GM21723 (cell line): Measurements from ENCODE around the gene TRPM3.

Experiments
- ATAC-seq: cut with Tn5 transposase; IDR thresholded peaks from one replicate; pipeline ENCODE4 v1.9.1; 2021; ENCODE audit warnings: mild to moderate bottlenecking, moderate library complexity; ENCODE audit not compliant: unreplicated experiment

TRPM3 gene

GRCh38 chr9:71098801-71099200 lies 22.6 kb downstream of the TRPM3 start:
- ATAC-seq = no peak

DNA sequence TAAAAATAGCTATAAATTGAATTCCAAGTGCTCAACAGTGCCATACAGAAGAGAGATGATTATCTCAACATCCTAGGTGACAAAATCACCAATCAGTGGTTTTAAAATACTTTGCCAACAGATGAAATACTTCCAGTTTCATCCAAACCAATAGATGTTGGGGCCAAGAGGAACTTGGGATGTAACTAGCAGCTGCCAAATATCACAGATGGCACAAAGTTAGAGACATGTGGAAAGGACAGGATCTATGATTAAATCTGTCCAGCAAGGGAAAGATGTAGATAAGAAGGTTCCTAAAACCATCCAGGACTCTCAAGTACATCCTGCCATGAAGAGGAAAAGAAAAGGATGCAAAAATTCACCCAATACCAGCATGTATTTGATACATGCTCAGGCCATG lies 23.8 kb downstream of the TRPM3 start:
- ATAC-seq = no peak

DNA sequence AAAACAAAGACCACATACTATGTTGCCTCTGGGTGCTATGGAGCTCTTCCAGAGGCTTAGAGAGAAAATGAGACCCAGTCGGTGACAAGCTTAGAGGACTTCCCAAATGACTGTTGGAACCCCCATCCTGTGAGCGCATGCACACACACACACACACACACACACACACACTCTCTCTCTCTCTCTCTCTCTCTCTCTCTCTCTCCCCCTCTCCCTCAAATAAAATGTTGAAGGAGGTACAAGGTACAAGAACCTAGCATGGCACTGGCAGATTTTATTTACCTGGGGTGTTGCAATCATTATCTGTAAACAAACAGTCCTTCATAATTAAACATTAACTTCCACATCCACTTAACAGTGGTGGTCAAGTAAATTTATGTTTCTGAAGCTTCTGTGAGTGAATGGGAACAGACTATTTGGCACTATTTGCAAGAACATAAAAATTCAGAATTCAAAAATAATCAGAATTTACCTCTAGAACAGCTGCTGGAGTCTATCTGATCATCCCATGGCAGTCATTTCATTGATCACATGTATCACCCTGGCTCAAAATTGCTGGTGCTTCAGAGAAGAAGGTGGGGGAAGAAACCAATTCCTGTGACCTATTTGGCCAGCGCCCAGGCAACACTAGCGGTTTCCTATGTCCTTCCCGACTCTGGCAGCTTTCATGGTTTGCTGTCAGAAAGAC lies 24.9 kb downstream of the TRPM3 start:
- ATAC-seq = no peak

- no peak for ATAC-seq
These were observed 26.6 kb downstream of the TRPM3 start for GRCh38 chr9:71094708-71095251.

DNA sequence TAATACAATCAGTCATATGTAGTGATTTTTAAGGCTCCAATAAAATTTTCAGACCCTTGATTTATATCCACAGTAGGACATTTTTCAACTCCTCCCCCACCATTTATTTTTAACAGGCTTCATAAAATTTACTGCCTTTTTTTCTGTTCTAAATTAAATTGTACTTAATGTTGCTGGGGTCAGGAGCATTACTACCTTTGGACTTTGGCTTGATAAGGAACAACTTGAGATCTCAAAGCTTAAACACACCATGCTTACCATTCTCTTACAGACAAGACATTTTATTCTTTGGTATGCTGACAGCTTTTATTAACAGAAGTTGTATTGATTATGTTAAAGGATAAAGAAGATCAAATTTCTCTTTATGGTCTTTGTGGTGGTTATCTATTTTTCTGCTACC lies 30.5 kb downstream of the TRPM3 start:
- ATAC-seq = no peak

- no peak for ATAC-seq
These were observed 42.0 kb downstream of the TRPM3 start for GRCh38 chr9:71079451-71079850.

DNA sequence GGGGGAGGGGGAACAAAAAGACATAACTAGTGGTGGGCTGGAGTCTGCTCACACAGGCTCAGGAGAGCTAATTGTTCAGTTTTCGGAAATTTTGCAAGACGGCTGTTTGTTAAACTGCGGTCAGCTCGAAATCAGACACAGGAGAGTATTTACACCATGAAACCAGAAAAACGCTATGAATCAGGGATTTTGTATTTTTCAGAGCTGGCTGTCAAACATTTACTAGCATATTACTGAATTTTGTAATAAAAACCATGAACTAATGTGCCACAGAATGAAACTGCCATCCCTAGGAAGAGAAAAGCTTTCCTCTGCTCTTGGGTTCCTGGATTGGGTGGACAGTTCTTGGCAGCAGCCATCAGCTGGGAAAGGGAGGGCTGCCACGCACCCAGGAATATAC lies 45.3 kb downstream of the TRPM3 start:
- ATAC-seq = no peak

- ATAC-seq = no peak
These were observed 47.9 kb downstream of the TRPM3 start for GRCh38 chr9:71073494-71073893.

DNA sequence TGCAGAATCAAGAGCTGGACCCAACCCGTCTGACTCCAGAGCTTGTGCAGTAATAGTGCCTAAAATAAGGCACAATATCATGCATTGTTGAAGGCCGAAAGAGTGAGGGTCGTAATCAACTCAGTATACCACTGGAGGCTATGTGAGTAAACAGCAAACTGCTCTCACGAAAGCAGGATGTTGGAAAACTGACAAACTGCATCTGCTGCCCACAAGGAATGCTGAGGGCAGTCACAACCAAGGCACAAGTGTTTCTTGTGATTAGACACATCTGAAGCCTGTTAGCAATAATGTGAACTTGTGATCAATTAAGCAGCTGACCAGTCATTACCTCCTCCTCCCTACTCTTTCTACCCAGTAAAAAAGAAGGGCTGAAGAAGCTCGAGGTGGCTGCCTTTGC lies 48.8 kb downstream of the TRPM3 start:
- ATAC-seq = no peak

DNA sequence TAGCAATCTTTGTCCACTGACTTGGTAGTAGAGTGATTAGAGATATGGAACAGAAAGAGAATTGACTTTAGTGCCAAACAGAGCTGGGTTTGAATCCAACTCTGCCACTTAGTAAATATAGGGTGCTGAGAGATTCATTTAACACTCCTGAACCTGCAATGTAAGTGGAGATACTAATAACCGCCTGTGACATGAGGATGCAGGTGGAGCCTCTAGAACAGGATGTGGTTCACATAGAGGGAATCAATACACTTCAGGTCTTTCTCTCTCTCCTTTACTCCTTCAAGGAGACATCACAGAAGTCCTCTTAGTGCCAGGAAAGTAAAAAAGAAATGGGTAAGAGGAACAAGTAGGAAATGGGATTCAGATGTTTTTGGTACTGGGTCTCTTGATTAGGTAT lies 49.8 kb downstream of the TRPM3 start:
- no peak for ATAC-seq

GRCh38 chr9:71058660-71059059 lies 62.8 kb downstream of the TRPM3 start:
- no peak for ATAC-seq

- no peak for ATAC-seq
These were observed 69.1 kb downstream of the TRPM3 start for GRCh38 chr9:71052287-71052686.

- ATAC-seq = no peak
These were observed 73.1 kb downstream of the TRPM3 start for GRCh38 chr9:71048280-71048679.

DNA sequence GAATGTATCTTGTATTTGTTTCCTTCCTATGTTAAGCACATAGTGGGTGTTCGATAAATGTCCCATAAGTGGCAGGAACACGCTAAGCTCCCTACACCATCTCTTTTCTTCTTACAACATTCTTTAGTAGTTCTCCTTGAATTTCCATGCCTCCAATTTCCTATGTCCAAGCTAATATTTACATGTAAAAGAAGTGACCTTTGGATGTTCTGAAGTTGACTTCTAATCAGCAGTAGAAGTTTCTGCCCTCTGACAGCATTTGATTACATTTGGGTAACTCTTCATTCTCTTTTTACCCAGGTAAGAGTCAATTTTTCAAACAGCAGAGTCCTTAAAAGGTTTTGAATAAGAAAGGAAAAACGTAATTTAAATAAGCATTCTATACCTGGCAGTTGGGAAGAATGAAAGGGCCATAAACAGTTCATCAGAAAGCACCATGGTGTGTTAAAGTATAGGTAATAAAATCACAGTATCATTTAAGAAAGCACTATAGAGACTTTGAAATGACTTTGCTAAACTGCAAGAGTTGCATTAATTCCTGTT lies 78.9 kb downstream of the TRPM3 start:
- no peak for ATAC-seq

DNA sequence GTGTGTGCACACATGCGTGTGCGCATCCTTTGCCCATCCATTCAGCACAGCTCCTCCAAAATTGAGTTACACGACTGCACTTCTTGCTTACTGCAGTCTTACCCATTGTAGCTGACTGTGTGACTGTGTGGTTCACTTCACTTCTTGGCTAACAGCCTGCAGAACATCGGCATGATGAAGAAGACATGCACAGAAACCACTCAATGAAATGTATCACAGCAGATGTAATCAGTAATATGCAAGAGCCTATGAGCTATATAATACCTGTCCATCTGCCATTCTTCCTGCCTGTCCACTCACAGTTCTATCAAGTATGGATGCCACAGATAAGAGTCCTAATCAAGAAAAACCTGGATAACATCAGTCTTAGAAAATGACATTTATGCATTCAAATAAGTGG lies 83.9 kb downstream of the TRPM3 start:
- no peak for ATAC-seq

GRCh38 chr9:71036501-71036900 lies 84.9 kb downstream of the TRPM3 start:
- ATAC-seq = no peak

DNA sequence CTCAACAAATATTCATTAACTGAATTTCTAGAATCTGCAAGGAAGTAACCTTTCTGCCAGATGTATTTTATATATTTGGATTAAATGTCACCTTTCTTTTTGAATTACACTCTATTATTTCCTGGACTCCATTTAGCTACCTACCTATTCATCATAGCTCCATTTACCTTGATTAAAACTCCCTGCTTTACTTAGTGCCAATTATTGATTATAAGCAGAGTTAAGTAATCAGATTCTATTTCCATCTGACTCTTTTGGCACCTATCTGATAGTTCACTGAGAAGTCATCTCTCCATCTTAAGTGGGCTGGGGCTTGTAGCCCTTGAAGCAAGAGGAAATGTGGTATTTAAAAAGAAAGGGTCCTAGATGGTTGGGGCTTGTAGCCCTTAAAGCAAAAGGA lies 88.6 kb downstream of the TRPM3 start:
- ATAC-seq = no peak

GRCh38 chr9:71025728-71026127 lies 95.7 kb downstream of the TRPM3 start:
- no peak for ATAC-seq

GRCh38 chr9:71025201-71025600 lies 96.2 kb downstream of the TRPM3 start:
- ATAC-seq = no peak

GRCh38 chr9:71010258-71010657 lies 111.2 kb downstream of the TRPM3 start:
- no peak for ATAC-seq

GRCh38 chr9:71005456-71005855 lies 116.0 kb downstream of the TRPM3 start:
- ATAC-seq = no peak

- ATAC-seq = no peak
These were observed 117.2 kb downstream of the TRPM3 start for GRCh38 chr9:71004196-71004595.

GRCh38 chr9:71003346-71003745 lies 118.1 kb downstream of the TRPM3 start:
- no peak for ATAC-seq
